PFSK-1 (cell line): ENCODE results near the gene CDON.

Experiments used
- FOXP2 ChIP-seq: optimal IDR thresholded peaks from 2 replicates; pipeline ENCODE3; 2011; ENCODE audit warnings: borderline replicate concordance, control low read depth, inconsistent platforms; ENCODE audit not compliant: insufficient read depth; ENCODE audit errors: extremely low read length, extremely low read depth
- POLR2AphosphoS5 ChIP-seq: IDR thresholded peaks from 2 replicates; pipeline ENCODE4 v1.6.1; 2012; ENCODE audit warnings: low read depth, mild to moderate bottlenecking, control low read depth, low read length, moderate library complexity
- REST ChIP-seq, 2 experiments: IDR thresholded peaks; 2 replicates each; pipeline versions ENCODE4 v1.6.1 to v1.8.0; 2011 to 2012; ENCODE audit warnings: low read depth in 2 of 2, low read length in 2 of 2, control low read depth in 1 of 2, inconsistent platforms in 1 of 2, mild to moderate bottlenecking in 1 of 2, moderate library complexity in 1 of 2; ENCODE audit not compliant: insufficient read depth in 1 of 2
- SIN3A ChIP-seq: IDR thresholded peaks from 2 replicates; pipeline ENCODE4 v1.6.1; 2012; ENCODE audit warnings: mild to moderate bottlenecking, low read length, moderate library complexity, borderline replicate concordance; ENCODE audit not compliant: insufficient read depth
- TAF1 ChIP-seq: IDR thresholded peaks from 2 replicates; pipeline ENCODE4 v1.6.1; 2012; ENCODE audit warnings: low read length, control low read depth, borderline replicate concordance; ENCODE audit not compliant: insufficient read depth

- TF ChIP-seq SIN3A = no peak
- no peak for TF ChIP-seq POLR2AphosphoS5
- TF ChIP-seq FOXP2 = no peak
- no peak for TF ChIP-seq REST (IDR thresholded peaks at IDR 0.05; ENCODE audit: insufficient read depth in 1 of 2, low read depth in 2 of 2, low read length in 2 of 2)
- TF ChIP-seq TAF1 = no peak
Observed at GRCh38 chr11:126086248-126086647, 23.6 kb upstream of the CDON start.
